ENCODE data around the gene DNAJB8. TPM values are rescaled to one million over a fixed set of nuclear protein-coding genes. Genes with fewer than 3 reads are reported as not detected.

Gene DNAJB8
- total and polyA plus RNA-seq, 9 of the 15 experiments (the other 6 are each of a cell fraction or from before 2014, with no cell fraction given): not detected

DNA sequence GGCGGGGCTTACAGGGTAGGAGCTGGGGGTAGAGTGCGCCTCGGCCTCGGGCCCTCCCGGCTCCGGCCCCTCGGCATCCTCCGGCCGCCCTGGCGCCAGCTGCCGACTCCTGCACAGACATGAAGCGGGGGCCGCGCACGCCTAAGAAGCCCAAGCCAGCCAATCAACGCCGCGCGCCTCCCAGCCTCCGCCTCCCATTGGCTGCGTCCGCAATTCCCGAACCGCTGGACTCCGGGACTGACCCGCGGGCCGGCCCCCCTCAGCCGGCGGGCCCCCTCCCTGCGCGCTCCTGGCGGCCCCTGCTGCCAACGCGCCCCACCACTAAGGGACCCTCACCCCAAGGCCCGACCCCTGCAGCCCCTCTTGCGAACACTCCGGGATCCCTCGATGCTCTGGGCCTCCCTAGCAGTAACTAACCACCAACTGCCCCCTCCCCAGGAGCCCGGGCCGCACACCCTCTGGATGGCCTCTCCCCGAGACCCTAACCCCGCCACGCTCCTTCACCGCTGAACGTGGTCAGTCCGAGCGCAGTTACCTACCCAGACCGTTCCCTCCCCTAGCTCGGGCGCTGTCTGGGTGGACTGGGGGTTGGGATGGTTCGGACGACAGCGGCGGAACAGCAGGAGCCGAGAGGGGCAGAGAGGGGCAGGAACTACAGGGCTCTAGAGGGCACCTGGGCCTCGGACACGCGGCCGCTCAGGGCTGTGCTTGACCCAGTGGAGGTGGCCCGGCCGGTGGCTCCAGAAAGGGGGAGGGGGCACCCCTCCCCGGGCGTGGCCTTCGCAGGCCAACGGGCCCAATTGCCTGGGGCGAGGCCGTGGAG lies 21.3 kb upstream of the DNAJB8 start (continued):
- no peak for TF ChIP-seq CHD7 (IDR thresholded peaks at IDR 0.05; ENCODE audit: low read depth, low read length)
- TF ChIP-seq, protein P1, sequence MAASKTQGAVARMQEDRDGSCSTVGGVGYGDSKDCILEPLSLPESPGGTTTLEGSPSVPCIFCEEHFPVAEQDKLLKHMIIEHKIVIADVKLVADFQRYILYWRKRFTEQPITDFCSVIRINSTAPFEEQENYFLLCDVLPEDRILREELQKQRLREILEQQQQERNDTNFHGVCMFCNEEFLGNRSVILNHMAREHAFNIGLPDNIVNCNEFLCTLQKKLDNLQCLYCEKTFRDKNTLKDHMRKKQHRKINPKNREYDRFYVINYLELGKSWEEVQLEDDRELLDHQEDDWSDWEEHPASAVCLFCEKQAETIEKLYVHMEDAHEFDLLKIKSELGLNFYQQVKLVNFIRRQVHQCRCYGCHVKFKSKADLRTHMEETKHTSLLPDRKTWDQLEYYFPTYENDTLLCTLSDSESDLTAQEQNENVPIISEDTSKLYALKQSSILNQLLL (CRISPR knock-in tag; IDR thresholded peaks at IDR 0.05; ENCODE audit: borderline replicate concordance): no peak
- TF ChIP-seq NR4A1 (CRISPR knock-in tag; IDR thresholded peaks at IDR 0.05): no peak
- no peak for TF ChIP-seq NR4A1 (tag; IDR thresholded peaks at IDR 0.05)
- TF ChIP-seq CBX1 (IDR thresholded peaks at IDR 0.05; ENCODE audit: low read depth): peak; percentile 47; the same call in 1 of the 2 replicates
- no peak for TF ChIP-seq ZNF175 (CRISPR knock-in tag; IDR thresholded peaks at IDR 0.05; ENCODE audit: low read depth)
- no peak for TF ChIP-seq TFAM (CRISPR knock-in tag; conservative IDR thresholded peaks at IDR 0.05)
- peak; percentile 3 for TF ChIP-seq PRDM10 (IDR thresholded peaks at IDR 0.05; ENCODE audit: partially characterized antibody)
- no peak for TF ChIP-seq NR3C1 (CRISPR knock-in tag; IDR thresholded peaks at IDR 0.05)
- TF ChIP-seq NONO (IDR thresholded peaks at IDR 0.05; ENCODE audit: low read depth in 2 of 2, low read length in 1 of 2): peak in 1 of 2 experiments; percentile 93; a peak in 2 of 4 replicates

Data from K562 (cell line).